ENCODE measurements around the gene TDP2. TPM values are rescaled to one million over a fixed set of nuclear protein-coding genes. Genes with fewer than 3 reads are reported as not detected.

The TDP2 gene
- total and polyA plus RNA-seq, 2 donors from 2014 or later, result 33.0 to 82.9 TPM

DNA sequence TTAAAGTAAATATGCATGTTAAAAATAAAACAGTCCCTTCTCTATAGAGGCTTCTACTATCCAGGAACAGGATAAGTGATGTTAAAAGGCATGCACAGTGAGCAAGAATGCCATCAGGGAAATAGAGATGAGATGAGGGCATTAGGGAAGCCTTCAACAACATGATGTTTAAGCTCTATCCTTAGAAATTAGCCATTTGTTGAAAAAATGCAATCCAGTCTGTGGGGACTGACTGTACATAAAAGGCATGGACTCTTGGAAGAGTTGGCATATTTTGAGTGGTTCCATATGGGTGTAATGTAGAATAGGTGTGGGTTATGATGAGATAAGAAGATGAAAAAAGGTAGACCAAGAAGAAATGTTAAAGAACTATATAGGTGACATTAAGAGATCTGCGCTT is 26.5 kb downstream of the TDP2 start:
- no peak overlapping the region for H3K9ac ChIP-seq (ENCODE audit: low read length in 3 of 3)
- H3K4me3 ChIP-seq (ENCODE audit: low read length in 3 of 3), result no peak overlapping the region
- DNase-seq (no peak), FAIRE-seq (no peak)
- no peaks in the 10 kb centered on the region for H3K36me3 ChIP-seq (ENCODE audit: control insufficient read depth in 2 of 3, insufficient read depth in 3 of 3, low read length in 3 of 3)
- H3K4me1 ChIP-seq (ENCODE audit: control insufficient read depth in 2 of 3, insufficient read depth in 2 of 3, low read depth in 1 of 3, low read length in 3 of 3), result no peaks in the 10 kb centered on the region
- H3K27me3 ChIP-seq (ENCODE audit: control insufficient read depth, insufficient read depth, low read length), result peaks cover 6% of the 10 kb centered on the region
- TF ChIP-seq, protein P1, sequence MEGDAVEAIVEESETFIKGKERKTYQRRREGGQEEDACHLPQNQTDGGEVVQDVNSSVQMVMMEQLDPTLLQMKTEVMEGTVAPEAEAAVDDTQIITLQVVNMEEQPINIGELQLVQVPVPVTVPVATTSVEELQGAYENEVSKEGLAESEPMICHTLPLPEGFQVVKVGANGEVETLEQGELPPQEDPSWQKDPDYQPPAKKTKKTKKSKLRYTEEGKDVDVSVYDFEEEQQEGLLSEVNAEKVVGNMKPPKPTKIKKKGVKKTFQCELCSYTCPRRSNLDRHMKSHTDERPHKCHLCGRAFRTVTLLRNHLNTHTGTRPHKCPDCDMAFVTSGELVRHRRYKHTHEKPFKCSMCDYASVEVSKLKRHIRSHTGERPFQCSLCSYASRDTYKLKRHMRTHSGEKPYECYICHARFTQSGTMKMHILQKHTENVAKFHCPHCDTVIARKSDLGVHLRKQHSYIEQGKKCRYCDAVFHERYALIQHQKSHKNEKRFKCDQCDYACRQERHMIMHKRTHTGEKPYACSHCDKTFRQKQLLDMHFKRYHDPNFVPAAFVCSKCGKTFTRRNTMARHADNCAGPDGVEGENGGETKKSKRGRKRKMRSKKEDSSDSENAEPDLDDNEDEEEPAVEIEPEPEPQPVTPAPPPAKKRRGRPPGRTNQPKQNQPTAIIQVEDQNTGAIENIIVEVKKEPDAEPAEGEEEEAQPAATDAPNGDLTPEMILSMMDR (IDR thresholded peaks at IDR 0.05; ENCODE audit: borderline replicate concordance, extremely low read depth, insufficient read depth), result no peak
- H3K9me3 ChIP-seq (ENCODE audit: control insufficient read depth in 2 of 3, insufficient read depth in 1 of 3, low read length in 3 of 3), result peaks cover 0 to 11% (median 0%) of the 10 kb centered on the region in 3 donors
- H3K27ac ChIP-seq (ENCODE audit: low read depth in 2 of 2, low read length in 2 of 2), result no peak overlapping the region
- intact Hi-C loops (cut with DNase I), result no loop called here

DNA sequence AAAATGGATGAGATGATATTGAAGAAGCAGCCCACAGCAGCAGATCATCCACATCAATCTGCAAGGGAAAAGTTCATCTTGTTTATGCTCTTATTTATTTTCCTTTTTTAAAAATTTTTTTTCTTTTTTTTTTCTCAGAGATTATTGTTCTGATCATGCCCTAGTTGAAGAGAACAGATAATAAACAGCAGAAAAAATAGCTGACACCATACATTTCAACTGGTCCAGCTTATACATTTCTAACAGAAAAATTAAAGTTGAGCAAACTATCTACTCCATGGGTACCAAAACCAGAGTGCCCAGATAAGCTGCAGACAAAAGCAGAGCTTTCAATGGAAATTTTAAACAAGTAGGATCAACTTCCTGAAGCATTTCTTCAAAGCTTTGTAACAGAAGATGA is 30.0 kb downstream of the TDP2 start:
- Histone ChIP-seq H3K9ac (ENCODE audit: low read length in 3 of 3) (no peak overlapping the region), H3K9me3 (ENCODE audit: control insufficient read depth in 2 of 3, insufficient read depth in 1 of 3, low read length in 3 of 3) (peaks cover 0 to 11% (median 0%) of the 10 kb centered on the region in 3 donors), H3K27ac (ENCODE audit: low read depth in 2 of 2, low read length in 2 of 2) (no peak overlapping the region), H3K4me3 (ENCODE audit: low read length in 3 of 3) (no peak overlapping the region), H3K4me1 (ENCODE audit: control insufficient read depth in 2 of 3, insufficient read depth in 2 of 3, low read depth in 1 of 3, low read length in 3 of 3) (no peaks in the 10 kb centered on the region), H3K27me3 (ENCODE audit: control insufficient read depth, insufficient read depth, low read length) (no peaks in the 10 kb centered on the region), H3K36me3 (ENCODE audit: control insufficient read depth in 2 of 3, insufficient read depth in 3 of 3, low read length in 3 of 3) (no peaks in the 10 kb centered on the region)
- TF ChIP-seq, protein P1 (IDR thresholded peaks at IDR 0.05; ENCODE audit: borderline replicate concordance, extremely low read depth, insufficient read depth), result no peak
- intact Hi-C loops (cut with DNase I), result no loop called here
- FAIRE-seq (no peak), DNase-seq (no peak)

DNA sequence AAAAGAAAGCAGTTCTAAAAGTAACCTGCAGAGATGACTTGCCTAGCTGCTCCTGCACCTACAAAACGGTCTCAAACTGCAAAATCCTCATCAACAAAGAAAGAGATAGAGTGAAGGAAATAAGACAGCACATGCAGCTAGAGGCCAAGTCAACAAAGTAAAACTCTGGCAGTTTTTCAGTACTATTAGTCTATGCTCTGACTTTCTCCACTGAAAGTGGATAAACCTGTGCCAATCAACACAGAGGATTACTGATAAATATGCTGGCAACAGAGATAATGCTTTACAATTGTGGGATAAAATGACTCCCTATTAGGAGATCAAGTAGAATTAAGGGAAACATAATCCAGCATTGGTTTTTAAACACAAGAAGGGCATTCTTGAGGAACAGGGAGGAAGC is 34.1 kb downstream of the TDP2 start:
- no peak overlapping the region for H3K9ac ChIP-seq (ENCODE audit: low read length in 3 of 3)
- no peak overlapping the region for H3K27ac ChIP-seq (ENCODE audit: low read depth in 2 of 2, low read length in 2 of 2)
- TF ChIP-seq, protein P1 (IDR thresholded peaks at IDR 0.05; ENCODE audit: borderline replicate concordance, extremely low read depth, insufficient read depth), result no peak
- FAIRE-seq, result no peak
- H3K36me3 ChIP-seq (ENCODE audit: control insufficient read depth in 2 of 3, insufficient read depth in 3 of 3, low read length in 3 of 3), result no peaks in the 10 kb centered on the region
- no peak for DNase-seq
- H3K4me3 ChIP-seq (ENCODE audit: low read length in 3 of 3), result no peak overlapping the region
- intact Hi-C loops (cut with DNase I), result no loop called here
- no peaks in the 10 kb centered on the region for H3K27me3 ChIP-seq (ENCODE audit: control insufficient read depth, insufficient read depth, low read length)
- peaks cover 0 to 11% (median 0%) of the 10 kb centered on the region in 3 donors for H3K9me3 ChIP-seq (ENCODE audit: control insufficient read depth in 2 of 3, insufficient read depth in 1 of 3, low read length in 3 of 3)
- no peaks in the 10 kb centered on the region for H3K4me1 ChIP-seq (ENCODE audit: control insufficient read depth in 2 of 3, insufficient read depth in 2 of 3, low read depth in 1 of 3, low read length in 3 of 3)

DNA sequence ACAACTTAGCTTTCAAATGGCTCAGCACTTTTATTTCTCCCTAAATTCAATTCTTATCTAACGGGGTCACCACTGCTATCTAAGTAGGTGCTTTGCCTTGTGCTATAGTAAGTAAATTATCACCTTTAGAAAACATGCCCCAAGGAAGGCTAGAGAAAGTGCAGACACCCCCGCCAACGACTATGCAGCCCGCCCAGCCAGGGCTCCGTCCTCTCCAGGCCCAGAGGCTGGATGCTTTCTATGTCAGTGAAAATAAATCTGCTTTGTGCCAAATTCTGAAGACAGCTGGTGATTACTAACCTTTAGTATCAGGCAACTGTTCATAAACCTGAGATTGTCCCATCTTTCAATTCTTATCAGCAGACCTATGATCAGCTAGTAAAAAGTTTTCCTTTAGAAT is 35.0 kb downstream of the TDP2 start:
- Histone ChIP-seq H3K4me1 (ENCODE audit: control insufficient read depth in 2 of 3, insufficient read depth in 2 of 3, low read depth in 1 of 3, low read length in 3 of 3) (no peaks in the 10 kb centered on the region), H3K9ac (ENCODE audit: low read length in 3 of 3) (no peak overlapping the region), H3K9me3 (ENCODE audit: control insufficient read depth in 2 of 3, insufficient read depth in 1 of 3, low read length in 3 of 3) (peaks cover 0 to 6% (median 0%) of the 10 kb centered on the region in 3 donors), H3K36me3 (ENCODE audit: control insufficient read depth in 2 of 3, insufficient read depth in 3 of 3, low read length in 3 of 3) (no peaks in the 10 kb centered on the region), H3K27ac (ENCODE audit: low read depth in 2 of 2, low read length in 2 of 2) (no peak overlapping the region), H3K27me3 (ENCODE audit: control insufficient read depth, insufficient read depth, low read length) (no peaks in the 10 kb centered on the region), H3K4me3 (ENCODE audit: low read length in 3 of 3) (no peak overlapping the region)
- FAIRE-seq (no peak), DNase-seq (no peak)
- TF ChIP-seq, protein P1 (IDR thresholded peaks at IDR 0.05; ENCODE audit: borderline replicate concordance, extremely low read depth, insufficient read depth), result no peak
- intact Hi-C loops (cut with DNase I), result no loop called here

Measured in kidney (tissue), 14 donors.